ENCODE measurements around the gene TMPRSS6.

The TMPRSS6 gene

GRCh38 chr22:37140686-37141323 is 31.3 kb upstream of the TMPRSS6 start:
- H3K4me3 ChIP-seq (replicated peaks; ENCODE audit: low read depth, low read length) = no peak overlapping the region
- TF ChIP-seq CTCF (IDR thresholded peaks at IDR 0.05; ENCODE audit: low read depth, low read length, missing control alignments) = no peak
- DNase-seq (ENCODE audit: extremely low read depth, low read depth) = no peak

- no peak for TF ChIP-seq CTCF (IDR thresholded peaks at IDR 0.05; ENCODE audit: low read depth, low read length, missing control alignments)
- no peak for DNase-seq (ENCODE audit: extremely low read depth, low read depth)
Observed at GRCh38 chr22:37139762-37140161, 30.2 kb upstream of the TMPRSS6 start.

GRCh38 chr22:37138849-37139561 is 29.5 kb upstream of the TMPRSS6 start:
- no peak for TF ChIP-seq CTCF (IDR thresholded peaks at IDR 0.05; ENCODE audit: low read depth, low read length, missing control alignments)
- H3K4me3 ChIP-seq (replicated peaks; ENCODE audit: low read depth, low read length) = no peak overlapping the region
- no peak for DNase-seq (ENCODE audit: extremely low read depth, low read depth)

More at GRCh38 chr22:37139762-37140161, 30.2 kb upstream of the TMPRSS6 start:
- no peak overlapping the region for H3K4me3 ChIP-seq (replicated peaks; ENCODE audit: low read depth, low read length)

DNA sequence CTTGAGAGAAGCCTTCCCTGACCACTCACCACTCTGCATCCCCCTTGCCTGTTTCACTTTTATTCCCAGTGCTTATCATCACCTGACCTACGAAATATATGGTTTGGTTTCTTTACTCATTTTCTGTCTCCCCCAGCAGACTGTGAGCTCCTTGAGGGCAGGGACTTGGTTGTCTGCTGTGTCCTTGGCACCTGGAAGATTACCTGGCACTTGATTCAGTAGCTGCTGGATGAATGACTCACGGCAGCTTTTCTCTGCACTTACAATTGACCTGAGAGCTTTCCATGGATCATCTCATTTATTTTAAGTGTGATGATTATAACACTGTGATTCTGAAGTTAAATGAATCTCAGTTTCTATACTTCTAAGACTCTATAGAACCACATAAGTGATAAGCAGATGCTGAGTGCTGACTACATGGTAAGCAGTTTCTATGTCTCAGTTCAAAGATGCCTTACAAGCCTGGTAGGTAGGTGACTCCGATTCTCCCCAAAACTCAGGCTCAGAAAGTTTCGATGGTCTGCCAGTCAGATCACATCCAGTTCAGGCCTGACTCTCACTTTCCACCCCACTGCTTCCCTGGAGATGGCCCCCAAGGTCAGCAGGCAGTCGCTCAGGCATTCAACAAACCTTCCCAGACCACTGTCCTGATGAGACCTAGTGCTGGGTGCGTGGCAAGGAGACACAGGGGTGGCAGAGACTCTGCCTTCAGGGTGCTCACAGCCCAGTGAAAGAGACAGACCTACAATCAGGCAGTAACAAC is 28.6 kb upstream of the TMPRSS6 start:
- no peak for DNase-seq (ENCODE audit: extremely low read depth, low read depth)
- no peak overlapping the region for H3K4me3 ChIP-seq (replicated peaks; ENCODE audit: low read depth, low read length)
- no peak for TF ChIP-seq CTCF (IDR thresholded peaks at IDR 0.05; ENCODE audit: low read depth, low read length, missing control alignments)

- TF ChIP-seq CTCF (IDR thresholded peaks at IDR 0.05; ENCODE audit: low read depth, low read length, missing control alignments) = no peak
- H3K4me3 ChIP-seq (replicated peaks; ENCODE audit: low read depth, low read length) = no peak overlapping the region
- no peak for DNase-seq (ENCODE audit: extremely low read depth, low read depth)
Observed at GRCh38 chr22:37137131-37137530, 27.6 kb upstream of the TMPRSS6 start.

- no peak for TF ChIP-seq CTCF (IDR thresholded peaks at IDR 0.05; ENCODE audit: low read depth, low read length, missing control alignments)
- DNase-seq (ENCODE audit: extremely low read depth, low read depth) = no peak
- H3K4me3 ChIP-seq (replicated peaks; ENCODE audit: low read depth, low read length) = no peak overlapping the region
Observed at GRCh38 chr22:37135023-37135422, 25.5 kb upstream of the TMPRSS6 start.
